HG02870 (cell line): ENCODE measurements around the gene ACER1.
"Not testable (repeated sequence)": the region's sequence is repeated elsewhere in the genome, so short reads cannot be mapped to it uniquely, and the experiment has no call there.

Experiments used
- ATAC-seq: cut with Tn5 transposase; IDR thresholded peaks from one replicate; pipeline ENCODE4 v1.9.1; 2021; ENCODE audit warnings: mild to moderate bottlenecking, moderate library complexity; ENCODE audit not compliant: unreplicated experiment

The ACER1 gene

DNA sequence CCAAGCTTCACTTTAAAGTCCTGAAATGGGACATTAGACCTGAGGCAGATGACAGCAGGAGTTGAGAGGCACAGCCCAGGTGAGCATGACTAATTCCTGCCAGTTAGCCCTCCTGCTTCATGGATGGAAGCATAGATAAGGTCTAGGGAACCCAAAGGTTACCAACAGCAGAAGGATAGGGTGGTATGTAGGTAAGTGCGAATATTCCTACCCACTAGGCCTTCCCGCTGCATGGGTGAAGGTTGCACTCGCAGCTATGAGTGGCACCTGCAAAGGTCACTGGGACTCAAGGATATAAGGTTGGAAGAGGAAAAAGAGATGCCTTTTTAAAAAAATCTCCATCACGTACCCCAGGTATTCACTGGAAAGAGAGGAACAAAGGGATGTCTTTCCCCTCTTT is 41.4 kb downstream of the ACER1 start:
- ATAC-seq, result no peak

- no peak for ATAC-seq
Observed at GRCh38 chr19:6288737-6289136, 44.7 kb downstream of the ACER1 start.

GRCh38 chr19:6287269-6287885 is 46.0 kb downstream of the ACER1 start:
- ATAC-seq, result no peak

DNA sequence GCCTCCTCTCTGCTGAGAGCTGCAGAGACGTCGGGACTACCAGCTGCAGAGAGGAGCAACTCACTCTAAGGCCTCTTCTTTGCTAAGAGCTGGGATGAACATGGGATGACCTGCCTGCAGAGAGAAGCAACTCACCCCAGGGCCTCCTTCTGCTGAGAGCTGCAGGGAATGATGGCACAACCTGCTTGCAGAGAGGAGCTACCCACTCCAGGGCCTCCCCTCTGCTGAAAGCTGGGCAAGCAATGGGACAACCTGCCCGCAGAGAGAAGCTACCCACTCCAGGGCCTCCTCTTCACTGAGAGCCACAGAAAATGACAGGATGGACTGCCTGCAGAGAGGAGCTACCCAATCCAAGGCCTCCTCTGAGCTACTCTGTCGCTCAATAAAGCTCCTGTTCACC is 46.7 kb downstream of the ACER1 start:
- no peak for ATAC-seq

DNA sequence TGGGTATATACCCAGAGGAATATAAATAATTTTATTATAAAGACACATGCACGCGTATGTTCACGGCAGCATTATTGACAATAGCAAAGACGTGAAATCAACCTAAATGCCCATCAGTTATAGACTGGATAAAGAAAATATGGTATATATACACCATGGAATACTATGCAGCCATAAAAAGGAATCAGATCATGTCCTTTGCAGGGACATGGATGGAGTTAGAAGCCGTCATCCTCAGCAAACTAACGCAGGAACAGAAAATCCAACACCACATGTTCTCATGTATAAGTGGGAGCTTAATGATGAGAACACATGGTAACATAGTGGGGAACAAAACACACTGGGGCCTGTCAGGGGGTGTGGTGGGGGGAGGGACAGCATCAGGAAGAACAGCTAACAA is 51.0 kb downstream of the ACER1 start:
- ATAC-seq, result not testable (repeated sequence)

DNA sequence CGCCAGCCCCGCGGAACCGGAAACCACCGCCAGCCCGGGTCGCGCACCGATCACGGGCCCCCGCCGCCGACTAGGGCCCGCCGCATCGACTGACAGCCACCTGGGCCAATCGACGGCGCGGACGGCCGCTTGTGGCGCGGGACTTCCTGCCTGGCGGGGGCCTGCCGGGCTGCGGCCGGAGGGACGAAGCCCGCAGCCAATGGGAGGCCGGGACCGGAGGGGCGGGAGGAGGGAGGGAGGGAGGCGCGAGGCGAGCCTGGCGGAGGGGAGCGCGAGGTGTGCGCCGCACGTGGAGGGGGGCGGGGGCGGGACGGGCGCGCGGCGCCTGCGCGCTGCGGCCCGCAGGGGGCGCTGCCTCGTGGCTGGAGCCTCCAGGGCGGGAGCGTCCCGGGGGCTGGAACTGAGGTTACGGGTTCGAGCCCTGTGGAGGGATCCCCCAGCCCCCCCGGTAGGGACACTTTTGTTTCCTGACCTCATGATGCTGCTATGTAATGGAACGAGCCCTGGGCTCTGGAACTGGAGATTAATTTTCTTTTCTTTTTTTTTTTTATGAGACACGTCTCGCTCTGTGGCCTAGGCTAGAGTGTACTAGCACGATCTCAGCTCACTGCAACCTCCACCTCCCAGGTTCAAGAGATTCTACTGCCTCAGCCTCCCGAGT is 53.4 kb downstream of the ACER1 start, which contains the start of gene MLLT1:
Gene MLLT1 (minus strand): TSS at position 45 of the 661 bp plus-strand sequence. CDS start 191 bp downstream, outside the sequence.
- peak; percentile 71 for ATAC-seq

- ATAC-seq, result peak; percentile 21
Observed at GRCh38 chr19:6279620-6279930, 53.8 kb downstream of the ACER1 start.

- no peak for ATAC-seq
Observed at GRCh38 chr19:6278740-6279619, 54.4 kb downstream of the ACER1 start.

DNA sequence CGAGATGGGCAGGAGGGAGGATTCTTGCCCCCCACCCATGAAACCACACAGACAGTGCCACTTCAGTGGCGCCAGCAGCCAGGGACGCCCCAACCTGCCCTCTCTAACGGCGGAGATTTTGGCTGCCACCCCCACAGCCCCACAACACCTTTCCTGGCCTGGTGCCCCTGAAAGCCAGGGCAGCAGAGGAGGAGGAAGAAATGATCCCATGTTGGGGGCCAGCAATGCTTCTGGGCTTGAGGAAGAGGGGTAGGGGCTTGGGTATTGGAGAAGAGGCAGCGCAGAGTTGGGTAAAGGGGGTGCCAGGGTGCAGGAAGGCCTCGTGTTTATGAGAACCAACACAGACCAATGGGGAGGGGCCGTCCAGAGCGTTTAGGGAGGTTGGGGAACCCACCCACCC is 55.4 kb downstream of the ACER1 start:
- ATAC-seq, result no peak

GRCh38 chr19:6276447-6276846 is 57.0 kb downstream of the ACER1 start:
- ATAC-seq, result no peak

DNA sequence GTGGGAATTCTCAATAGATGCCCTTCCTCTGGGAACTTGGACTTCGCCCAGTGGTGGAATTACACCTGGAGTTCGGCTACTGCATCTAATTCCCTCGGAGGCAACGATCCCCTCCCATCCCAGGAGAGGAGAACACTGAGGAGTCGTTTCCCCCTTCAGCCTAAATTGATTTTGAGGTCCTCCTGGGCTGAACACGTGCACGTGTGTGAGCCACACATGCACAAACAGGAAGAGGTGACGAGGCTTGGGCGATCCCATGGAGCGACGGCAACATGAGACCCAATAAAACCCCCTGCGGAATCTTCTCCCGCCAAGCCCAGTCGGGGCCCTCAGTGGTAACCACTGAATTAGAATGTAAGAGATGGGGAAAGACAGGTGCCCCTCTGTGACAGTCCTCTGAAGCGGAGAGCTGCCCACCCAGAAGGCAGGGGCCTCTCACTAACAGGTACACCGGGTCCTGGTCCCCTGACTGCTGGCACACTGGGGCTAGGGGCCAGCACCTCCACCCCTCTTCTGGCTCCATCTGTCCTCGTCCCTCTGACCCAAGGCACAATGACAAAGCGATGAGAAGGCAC is 58.2 kb downstream of the ACER1 start:
- ATAC-seq, result no peak

DNA sequence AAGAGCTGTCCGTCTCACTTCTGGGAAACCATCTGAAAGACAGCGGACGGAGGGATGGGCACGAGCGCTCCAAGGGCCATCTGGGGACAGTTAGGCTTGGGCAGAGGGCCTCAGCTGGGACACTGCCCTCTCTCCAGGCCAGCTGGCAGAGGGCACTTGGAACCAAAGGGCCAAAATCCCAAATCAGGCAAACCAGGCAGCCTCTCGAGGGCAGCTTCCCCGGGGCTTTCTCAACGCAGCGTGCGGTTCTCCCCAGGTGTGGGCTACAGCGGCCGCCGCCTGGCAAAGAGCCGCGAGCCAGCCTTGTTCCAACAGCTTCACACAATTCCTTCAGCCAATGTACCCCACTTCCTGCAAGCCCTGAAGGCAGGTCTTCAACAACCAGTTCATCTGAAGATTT is 58.7 kb downstream of the ACER1 start:
- no peak for ATAC-seq

DNA sequence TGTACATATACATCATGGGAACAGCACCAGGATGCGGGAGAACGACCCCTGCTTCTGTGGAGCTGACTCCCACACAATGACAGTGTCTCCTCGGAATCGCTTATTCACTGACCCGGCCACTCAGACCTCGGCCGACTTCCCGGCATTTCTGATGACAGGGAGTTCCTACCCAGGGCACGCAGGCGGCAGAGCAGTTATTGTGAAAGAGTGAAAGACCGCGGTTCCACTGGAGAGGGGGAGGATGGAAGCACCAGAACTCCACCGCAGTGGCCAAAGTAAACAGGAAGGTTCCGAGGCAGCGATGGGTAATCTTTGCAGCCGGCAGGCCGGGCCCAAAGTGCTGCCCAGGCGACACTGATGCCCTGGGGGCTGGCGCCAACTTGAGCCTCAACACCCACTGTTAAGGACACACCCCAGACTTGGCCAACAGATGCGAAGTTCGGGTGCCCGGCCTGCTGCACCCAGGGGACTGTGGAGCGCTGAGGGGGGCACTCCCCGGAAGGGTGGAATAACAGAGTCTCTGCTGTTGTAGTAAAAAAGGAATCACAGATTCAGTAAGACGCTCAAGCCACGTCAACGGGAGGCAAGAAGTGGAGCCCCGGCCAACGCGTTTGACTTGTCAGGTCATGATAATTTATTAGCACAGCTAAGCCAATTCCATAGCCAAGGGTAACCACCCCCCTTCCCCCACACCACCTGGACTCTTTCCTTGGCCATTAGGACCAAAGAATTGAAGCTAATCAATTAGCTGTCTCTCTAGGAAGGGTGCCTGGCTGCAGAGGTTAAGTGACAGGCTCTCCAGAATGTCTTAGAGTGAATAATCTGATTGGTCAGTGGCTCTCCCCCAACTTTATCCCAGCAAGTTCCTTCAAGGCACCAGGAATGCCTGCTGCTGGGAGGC is 59.5 kb downstream of the ACER1 start:
- no peak for ATAC-seq

DNA sequence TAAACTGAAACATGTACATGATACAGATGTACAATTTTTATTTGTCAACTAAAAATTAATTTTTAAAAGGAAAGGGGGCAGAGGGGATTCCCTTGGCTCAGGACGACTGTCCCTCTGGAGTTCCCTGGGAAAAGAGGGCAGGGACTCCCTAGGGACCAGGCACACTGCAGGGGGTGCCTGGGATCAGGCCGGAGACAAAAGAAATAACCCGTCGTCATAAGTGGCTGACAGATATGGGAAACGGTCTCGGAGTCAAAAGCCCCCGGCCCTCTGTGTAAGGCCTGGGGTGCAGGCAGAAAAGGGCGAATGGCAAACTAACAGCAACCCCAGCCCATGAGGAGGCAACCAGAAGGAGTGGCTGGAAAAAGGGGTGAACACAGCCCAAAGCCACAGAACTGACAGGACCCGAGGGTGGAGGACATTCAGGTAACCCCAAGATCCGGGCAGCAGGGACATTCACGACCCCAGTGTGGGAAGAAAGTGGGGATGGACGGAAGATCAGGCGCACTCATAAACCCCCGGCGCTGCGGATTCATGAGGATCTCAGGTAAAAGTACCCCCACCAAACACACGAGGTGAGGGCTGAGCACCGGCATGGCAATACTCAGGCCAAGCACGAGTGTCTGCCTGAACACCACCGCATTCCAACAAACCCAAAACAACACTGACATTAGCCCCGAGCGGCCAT is 60.4 kb downstream of the ACER1 start:
- no peak for ATAC-seq

GRCh38 chr19:6272411-6272791 is 61.0 kb downstream of the ACER1 start:
- ATAC-seq, result no peak

GRCh38 chr19:6271721-6272410 is 61.5 kb downstream of the ACER1 start:
- no peak for ATAC-seq

DNA sequence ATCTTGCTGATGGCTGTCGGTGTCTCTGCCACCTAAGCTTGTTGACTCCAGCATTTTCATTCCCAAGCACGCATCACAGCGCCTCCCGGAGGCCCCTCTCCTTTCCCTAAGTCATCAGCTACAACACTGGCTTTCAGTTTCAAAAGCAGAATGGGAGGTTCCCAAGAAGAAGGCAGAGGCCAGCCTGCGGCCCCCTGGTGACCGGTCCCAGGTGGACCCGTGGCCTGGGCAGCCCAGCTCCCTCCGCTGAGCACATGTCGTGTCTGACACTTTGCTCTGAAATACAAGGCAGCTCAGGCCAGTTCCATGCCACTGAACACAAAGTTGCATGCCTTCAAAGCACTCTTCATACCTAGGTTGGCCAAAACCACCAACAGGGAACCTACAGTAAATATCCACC is 62.2 kb downstream of the ACER1 start:
- ATAC-seq, result no peak

DNA sequence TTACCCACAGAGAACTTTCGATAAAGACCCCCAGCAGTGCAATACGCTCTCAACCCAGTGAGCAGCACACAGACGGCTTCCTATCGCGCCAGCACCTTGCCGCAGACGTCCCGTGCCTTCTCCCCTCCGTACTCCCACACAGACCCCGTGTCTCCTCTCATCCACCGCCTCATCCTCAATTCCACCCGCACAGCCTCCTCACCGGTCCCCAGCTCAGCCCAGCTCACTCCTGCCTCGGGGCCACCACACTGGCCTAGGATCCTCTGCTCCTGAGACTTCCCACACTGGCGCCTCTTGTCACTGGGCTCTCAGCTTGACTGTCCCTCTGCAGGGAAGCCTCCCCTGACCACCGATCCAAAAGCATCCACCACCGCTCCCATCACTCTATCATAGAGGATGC is 62.6 kb downstream of the ACER1 start:
- no peak for ATAC-seq

- ATAC-seq, result no peak
Observed at GRCh38 chr19:6270076-6270745, 63.2 kb downstream of the ACER1 start.
